T-helper 22 cell (primary cell): Measurements from ENCODE around the gene DAPK2.
"Not testable (repeated sequence)": the region's sequence is repeated elsewhere in the genome, so short reads cannot be mapped to it uniquely, and the experiment has no call there.

Experiments used
- DNase-seq: peaks from one replicate; pipeline ENCODE4 v3.0.0-alpha.2; 2020; ENCODE audit warnings: low read depth

The DAPK2 gene

GRCh38 chr15:63915209-63915872 lies 130.9 kb downstream of the DAPK2 start:
- DNase-seq: no peak

GRCh38 chr15:63913786-63914315 lies 132.4 kb downstream of the DAPK2 start:
- DNase-seq: no peak

GRCh38 chr15:63913336-63913735 lies 132.9 kb downstream of the DAPK2 start:
- DNase-seq: no peak

GRCh38 chr15:63912061-63912615 lies 134.1 kb downstream of the DAPK2 start:
- DNase-seq: no peak

- no peak for DNase-seq
Observed at GRCh38 chr15:63911160-63911559, 135.1 kb downstream of the DAPK2 start.

- DNase-seq: no peak
Observed at GRCh38 chr15:63909819-63910437, 136.4 kb downstream of the DAPK2 start.

- DNase-seq: no peak
Observed at GRCh38 chr15:63908991-63909390, 137.3 kb downstream of the DAPK2 start.

GRCh38 chr15:63908281-63908680 lies 138.0 kb downstream of the DAPK2 start:
- no peak for DNase-seq

GRCh38 chr15:63907521-63907920 lies 138.8 kb downstream of the DAPK2 start:
- no peak for DNase-seq

- no peak for DNase-seq
Observed at GRCh38 chr15:63906266-63906584, 140.1 kb downstream of the DAPK2 start.

- DNase-seq: no peak
Observed at GRCh38 chr15:63905558-63906265, 140.6 kb downstream of the DAPK2 start.

GRCh38 chr15:63905131-63905530 lies 141.2 kb downstream of the DAPK2 start:
- no peak for DNase-seq

- no peak for DNase-seq
Observed at GRCh38 chr15:63904042-63904441, 142.2 kb downstream of the DAPK2 start.

- no peak for DNase-seq
Observed at GRCh38 chr15:63902671-63903035, 143.6 kb downstream of the DAPK2 start.

- no peak for DNase-seq
Observed at GRCh38 chr15:63901912-63902670, 144.2 kb downstream of the DAPK2 start.

- no peak for DNase-seq
Observed at GRCh38 chr15:63900306-63900705, 146.0 kb downstream of the DAPK2 start.

- DNase-seq: not testable (repeated sequence)
Observed at GRCh38 chr15:63899606-63900005, 146.7 kb downstream of the DAPK2 start.

GRCh38 chr15:63899193-63899592 lies 147.1 kb downstream of the DAPK2 start:
- DNase-seq: no peak

- DNase-seq: no peak
Observed at GRCh38 chr15:63896336-63897115, 149.8 kb downstream of the DAPK2 start.

GRCh38 chr15:63895787-63896218 lies 150.5 kb downstream of the DAPK2 start:
- no peak for DNase-seq

GRCh38 chr15:63895194-63895593 lies 151.1 kb downstream of the DAPK2 start:
- DNase-seq: no peak

GRCh38 chr15:63894662-63894949 lies 151.7 kb downstream of the DAPK2 start:
- no peak for DNase-seq
